Measurements from ENCODE around the gene GPR148. TPM values are rescaled to one million over a fixed set of nuclear protein-coding genes. Genes with fewer than 3 reads are reported as not detected.

The GPR148 gene
- total RNA-seq, 2 experiments from 2014 or later: not detected

- no peaks in the 10 kb centered on the region for H3K36me3 ChIP-seq (ENCODE audit: insufficient read depth, low read length)
- no peak for TF ChIP-seq CTCF (conservative IDR thresholded peaks at IDR 0.05; ENCODE audit: low read length)
- TF ChIP-seq EZH2phosphoT487 (IDR thresholded peaks at IDR 0.05; ENCODE audit: borderline replicate concordance, low read depth, low read length): no peak
- no peak for DNase-seq (ENCODE audit: low spot score)
- no peaks in the 10 kb centered on the region for H3K4me1 ChIP-seq (ENCODE audit: insufficient read depth, low read length, poor library complexity, severe bottlenecking)
- no peaks in the 10 kb centered on the region for H3K9me2 ChIP-seq (ENCODE audit: insufficient read depth, low read length)
- intact Hi-C loops (cut with micrococcal nuclease; ENCODE audit: unreplicated experiment): no loop called here
- H3K4me3 ChIP-seq (ENCODE audit: low read depth, low read length, poor library complexity, severe bottlenecking): no peak overlapping the region
- H4K20me1 ChIP-seq (ENCODE audit: insufficient read depth, low read length): no peaks in the 10 kb centered on the region
- H3K79me2 ChIP-seq (ENCODE audit: insufficient read depth, low read depth, low read length): no peaks in the 10 kb centered on the region
- no peak overlapping the region for H2AFZ ChIP-seq (ENCODE audit: low read length)
- no peak overlapping the region for H3K4me2 ChIP-seq (ENCODE audit: low read length)
- no peaks in the 10 kb centered on the region for H3K9me3 ChIP-seq (ENCODE audit: low read length)
- POLR2A ChIA-PET: no interaction called here
- H3K27ac ChIP-seq (ENCODE audit: low read depth, low read length, poor library complexity, severe bottlenecking): no peak overlapping the region
- CTCF ChIA-PET (ENCODE audit: unreplicated experiment): no interaction called here
- BruUV-seq (replicated peaks): no TSS peak
Observed at GRCh38 chr2:130762031-130762909, 33.4 kb downstream of the GPR148 start.

- Histone ChIP-seq H3K4me3 (ENCODE audit: low read depth, low read length, poor library complexity, severe bottlenecking) (no peak overlapping the region), H3K4me1 (ENCODE audit: insufficient read depth, low read length, poor library complexity, severe bottlenecking) (no peaks in the 10 kb centered on the region), H3K36me3 (ENCODE audit: insufficient read depth, low read length) (no peaks in the 10 kb centered on the region), H2AFZ (ENCODE audit: low read length) (no peak overlapping the region), H3K4me2 (ENCODE audit: low read length) (no peak overlapping the region), H3K27ac (ENCODE audit: low read depth, low read length, poor library complexity, severe bottlenecking) (no peak overlapping the region), H3K79me2 (ENCODE audit: insufficient read depth, low read depth, low read length) (no peaks in the 10 kb centered on the region), H3K9me2 (ENCODE audit: insufficient read depth, low read length) (no peaks in the 10 kb centered on the region), H3K9me3 (ENCODE audit: low read length) (no peaks in the 10 kb centered on the region), H4K20me1 (ENCODE audit: insufficient read depth, low read length) (no peaks in the 10 kb centered on the region)
- intact Hi-C loops (cut with micrococcal nuclease; ENCODE audit: unreplicated experiment): no loop called here
- BruUV-seq (replicated peaks): no TSS peak
- no peak for DNase-seq (ENCODE audit: low spot score)
- ChIA-PET CTCF (ENCODE audit: unreplicated experiment) (no interaction called here), POLR2A (no interaction called here)
- no peak for TF ChIP-seq EZH2phosphoT487 (IDR thresholded peaks at IDR 0.05; ENCODE audit: borderline replicate concordance, low read depth, low read length)
Observed at GRCh38 chr2:130762910-130763385, 34.1 kb downstream of the GPR148 start.

GRCh38 chr2:130763405-130763804 is 34.5 kb downstream of the GPR148 start:
- no peak overlapping the region for H3K27ac ChIP-seq (ENCODE audit: low read depth, low read length, poor library complexity, severe bottlenecking)
- no peak overlapping the region for H3K4me2 ChIP-seq (ENCODE audit: low read length)
- intact Hi-C loops (cut with micrococcal nuclease; ENCODE audit: unreplicated experiment): no loop called here
- TF ChIP-seq EZH2phosphoT487 (IDR thresholded peaks at IDR 0.05; ENCODE audit: borderline replicate concordance, low read depth, low read length) (no peak), CTCF (conservative IDR thresholded peaks at IDR 0.05; ENCODE audit: low read length) (no peak)
- POLR2A ChIA-PET: no interaction called here
- CTCF ChIA-PET (ENCODE audit: unreplicated experiment): no interaction called here
- no peaks in the 10 kb centered on the region for H3K4me1 ChIP-seq (ENCODE audit: insufficient read depth, low read length, poor library complexity, severe bottlenecking)
- no peaks in the 10 kb centered on the region for H3K36me3 ChIP-seq (ENCODE audit: insufficient read depth, low read length)
- H4K20me1 ChIP-seq (ENCODE audit: insufficient read depth, low read length): no peaks in the 10 kb centered on the region
- H3K79me2 ChIP-seq (ENCODE audit: insufficient read depth, low read depth, low read length): no peaks in the 10 kb centered on the region
- no peak overlapping the region for H2AFZ ChIP-seq (ENCODE audit: low read length)
- no peaks in the 10 kb centered on the region for H3K9me3 ChIP-seq (ENCODE audit: low read length)
- no peak overlapping the region for H3K4me3 ChIP-seq (ENCODE audit: low read depth, low read length, poor library complexity, severe bottlenecking)
- BruUV-seq (replicated peaks): no TSS peak
- H3K9me2 ChIP-seq (ENCODE audit: insufficient read depth, low read length): no peaks in the 10 kb centered on the region
- no peak for DNase-seq (ENCODE audit: low spot score)

Measured in OCI-LY7 (cell line).